ENCODE data around the gene DNM2.

The DNM2 gene

GRCh38 chr19:10736189-10736588, 18.3 kb downstream of the DNM2 start:
- Histone ChIP-seq H3K27me3 (replicated peaks; ENCODE audit: insufficient read depth, low read length) (no peaks in the 10 kb centered on the region), H3K79me2 (ENCODE audit: low read length) (peaks cover 92% of the 10 kb centered on the region), H3K36me3 (replicated peaks; ENCODE audit: insufficient read depth, low read length) (no peaks in the 10 kb centered on the region), H3K4me1 (ENCODE audit: low read length) (no peaks in the 10 kb centered on the region), H3F3A (ENCODE audit: insufficient read depth, low read length) (no peaks in the 10 kb centered on the region), H3K9ac (ENCODE audit: low read length) (no peak overlapping the region), H3K9me2 (replicated peaks; ENCODE audit: insufficient read depth, low read length) (no peaks in the 10 kb centered on the region), H4K20me1 (ENCODE audit: insufficient read depth, low read length) (no peaks in the 10 kb centered on the region), H3K4me2 (ENCODE audit: low read depth, low read length) (no peak overlapping the region), H2AFZ (ENCODE audit: low read length) (no peak overlapping the region), H3K4me3 (ENCODE audit: low read length) (no peak overlapping the region), H3K9me3 (replicated peaks; ENCODE audit: insufficient read depth, low read length) (no peaks in the 10 kb centered on the region), H3K27ac (ENCODE audit: low read length) (no peak overlapping the region)
- no peak for DNase-seq
- no peak for TF ChIP-seq EZH2phosphoT487 (IDR thresholded peaks at IDR 0.05; ENCODE audit: low read length)
- no peak for TF ChIP-seq CTCF (IDR thresholded peaks at IDR 0.05; ENCODE audit: low read length)
- no peak for TF ChIP-seq EZH2 (optimal IDR thresholded peaks at IDR 0.05; ENCODE audit: low read depth, low read length)

GRCh38 chr19:10736916-10737551, 19.2 kb downstream of the DNM2 start:
- no peaks in the 10 kb centered on the region for H3K9me2 ChIP-seq (replicated peaks; ENCODE audit: insufficient read depth, low read length)
- H3K27ac ChIP-seq (ENCODE audit: low read length), result no peak overlapping the region
- no peaks in the 10 kb centered on the region for H3K4me1 ChIP-seq (ENCODE audit: low read length)
- no peaks in the 10 kb centered on the region for H3K36me3 ChIP-seq (replicated peaks; ENCODE audit: insufficient read depth, low read length)
- no peak for DNase-seq
- H3F3A ChIP-seq (ENCODE audit: insufficient read depth, low read length), result no peaks in the 10 kb centered on the region
- H2AFZ ChIP-seq (ENCODE audit: low read length), result no peak overlapping the region
- no peaks in the 10 kb centered on the region for H3K9me3 ChIP-seq (replicated peaks; ENCODE audit: insufficient read depth, low read length)
- no peaks in the 10 kb centered on the region for H3K27me3 ChIP-seq (replicated peaks; ENCODE audit: insufficient read depth, low read length)
- no peak overlapping the region for H3K4me2 ChIP-seq (ENCODE audit: low read depth, low read length)
- H3K4me3 ChIP-seq (ENCODE audit: low read length), result no peak overlapping the region
- TF ChIP-seq EZH2 (optimal IDR thresholded peaks at IDR 0.05; ENCODE audit: low read depth, low read length), result no peak
- no peak for TF ChIP-seq CTCF (IDR thresholded peaks at IDR 0.05; ENCODE audit: low read length)
- TF ChIP-seq EZH2phosphoT487 (IDR thresholded peaks at IDR 0.05; ENCODE audit: low read length), result no peak
- H3K9ac ChIP-seq (ENCODE audit: low read length), result no peak overlapping the region
- peaks cover 90% of the 10 kb centered on the region for H3K79me2 ChIP-seq (ENCODE audit: low read length)
- H4K20me1 ChIP-seq (ENCODE audit: insufficient read depth, low read length), result peaks cover 3% of the 10 kb centered on the region; the same call in 1 of the 2 replicates

GRCh38 chr19:10737722-10738121, 19.8 kb downstream of the DNM2 start:
- Histone ChIP-seq H3K4me3 (ENCODE audit: low read length) (no peak overlapping the region), H3K9ac (ENCODE audit: low read length) (no peak overlapping the region), H4K20me1 (ENCODE audit: insufficient read depth, low read length) (peaks cover 6% of the 10 kb centered on the region; the same call in 1 of the 2 replicates), H3K4me1 (ENCODE audit: low read length) (no peaks in the 10 kb centered on the region), H3K36me3 (replicated peaks; ENCODE audit: insufficient read depth, low read length) (no peaks in the 10 kb centered on the region), H3K79me2 (ENCODE audit: low read length) (peaks cover 91% of the 10 kb centered on the region), H3F3A (ENCODE audit: insufficient read depth, low read length) (no peaks in the 10 kb centered on the region), H2AFZ (ENCODE audit: low read length) (no peak overlapping the region), H3K27me3 (replicated peaks; ENCODE audit: insufficient read depth, low read length) (no peaks in the 10 kb centered on the region), H3K27ac (ENCODE audit: low read length) (no peak overlapping the region), H3K9me2 (replicated peaks; ENCODE audit: insufficient read depth, low read length) (no peaks in the 10 kb centered on the region), H3K9me3 (replicated peaks; ENCODE audit: insufficient read depth, low read length) (no peaks in the 10 kb centered on the region), H3K4me2 (ENCODE audit: low read depth, low read length) (no peak overlapping the region)
- TF ChIP-seq EZH2phosphoT487 (IDR thresholded peaks at IDR 0.05; ENCODE audit: low read length) (no peak), EZH2 (optimal IDR thresholded peaks at IDR 0.05; ENCODE audit: low read depth, low read length) (no peak), CTCF (IDR thresholded peaks at IDR 0.05; ENCODE audit: low read length) (no peak)
- DNase-seq, result no peak
